Measurements from ENCODE around the gene PER2. TPM values are rescaled to one million over a fixed set of nuclear protein-coding genes. Genes with fewer than 3 reads are reported as not detected.

The PER2 gene
- total RNA-seq, 2 experiments from 2014 or later, result 8.4 to 18.6 TPM

DNA sequence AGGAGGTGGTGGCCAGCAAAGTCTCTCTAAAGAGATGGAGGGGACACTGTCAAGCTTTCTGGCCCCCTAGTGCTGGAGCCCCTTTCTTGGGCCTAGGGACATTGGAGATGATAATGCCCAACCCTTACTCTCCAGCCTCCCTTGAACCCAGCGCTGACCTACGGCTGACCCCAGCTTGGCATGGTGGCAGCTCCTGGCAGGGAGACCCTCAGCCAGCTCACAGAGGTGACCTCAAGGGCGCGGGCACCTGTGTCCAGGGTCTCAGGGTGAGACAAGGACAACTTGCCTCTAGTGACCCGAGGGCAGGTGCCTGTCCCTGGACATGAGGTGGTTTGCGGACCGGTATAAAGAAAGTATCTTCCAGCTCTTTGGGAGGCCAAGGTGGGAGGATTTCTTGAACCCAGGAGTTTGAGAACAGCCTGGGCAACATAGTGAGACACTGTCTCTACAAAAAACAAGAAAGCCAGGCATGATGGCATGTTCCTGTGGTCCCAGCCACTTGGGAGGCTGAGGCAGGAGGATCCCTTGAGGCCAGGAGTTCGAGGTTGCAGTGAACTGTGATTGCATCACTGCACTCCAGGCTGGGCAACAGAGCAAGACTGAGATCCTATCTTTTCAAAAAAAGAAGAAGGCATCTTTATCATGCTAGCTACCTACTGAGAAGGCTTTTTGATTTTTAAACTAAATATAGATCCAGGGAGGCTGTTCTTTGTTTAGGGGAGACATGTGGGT lies 3.3 kb upstream of the PER2 start:
- H3K27ac ChIP-seq (ENCODE audit: low read depth, low read length, poor library complexity, severe bottlenecking), result no peak overlapping the region
- CTCF ChIA-PET (ENCODE audit: unreplicated experiment), result no interaction called here

DNA sequence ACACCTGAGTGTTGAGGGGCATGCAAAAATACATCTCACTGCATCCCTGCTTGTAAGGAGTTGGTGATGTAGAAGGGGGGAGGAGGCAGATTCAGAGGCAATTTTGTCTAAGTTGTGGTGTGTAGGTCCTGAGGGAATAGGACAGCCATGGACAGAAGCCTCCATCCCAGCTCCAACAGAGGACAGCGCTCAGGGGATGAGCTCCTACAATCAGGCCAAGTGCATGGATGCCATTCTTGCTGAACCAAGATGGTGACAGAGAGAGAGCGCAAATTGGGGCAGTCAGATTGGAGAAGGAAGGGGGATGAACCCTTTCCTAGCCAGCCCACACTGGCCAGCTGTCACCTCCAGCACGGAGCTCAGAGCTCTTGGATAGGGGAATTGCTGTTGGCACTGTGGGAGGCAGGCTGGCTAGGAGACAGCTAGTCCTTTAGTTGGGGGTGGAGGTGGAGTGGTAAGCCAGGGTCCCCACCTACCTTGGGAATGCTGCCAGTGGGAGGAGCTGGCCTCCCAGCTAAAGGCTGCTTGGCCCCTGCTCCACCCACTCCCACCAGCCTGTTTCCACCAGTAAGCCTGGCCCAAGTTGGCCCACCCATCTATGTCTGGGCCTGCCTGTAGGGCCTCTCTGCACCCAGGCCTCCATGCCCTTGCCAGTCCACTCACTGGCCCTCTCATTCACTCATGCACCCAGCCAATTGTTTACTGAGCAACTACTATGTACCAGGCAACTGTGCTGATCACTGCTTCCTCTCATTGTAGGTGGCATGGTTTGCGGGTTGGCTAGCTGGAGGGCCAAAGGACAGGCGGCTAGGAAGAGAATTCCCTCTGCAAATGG lies 2.5 kb upstream of the PER2 start:
- Histone ChIP-seq H3K9me3 (ENCODE audit: low read length) (no peaks in the 10 kb centered on the region), H3K4me2 (ENCODE audit: low read length) (peak overlapping the region; percentile 97; the same call in 1 of the 2 replicates), H2AFZ (ENCODE audit: low read length) (no peak overlapping the region), H3K9me2 (ENCODE audit: insufficient read depth, low read length) (no peaks in the 10 kb centered on the region), H3K4me3 (ENCODE audit: low read depth, low read length, poor library complexity, severe bottlenecking) (no peak overlapping the region), H4K20me1 (ENCODE audit: insufficient read depth, low read length) (peaks cover 8% of the 10 kb centered on the region; the same call in 1 of the 2 replicates), H3K79me2 (ENCODE audit: insufficient read depth, low read depth, low read length) (peaks cover 20% of the 10 kb centered on the region; the same call in 1 of the 2 replicates), H3K27ac (ENCODE audit: low read depth, low read length, poor library complexity, severe bottlenecking) (no peak overlapping the region), H3K36me3 (ENCODE audit: insufficient read depth, low read length) (peaks cover 7% of the 10 kb centered on the region; the same call in 1 of the 2 replicates), H3K4me1 (ENCODE audit: insufficient read depth, low read length, poor library complexity, severe bottlenecking) (peaks cover 24% of the 10 kb centered on the region)
- intact Hi-C loops (cut with micrococcal nuclease; ENCODE audit: unreplicated experiment), result no loop called here
- TF ChIP-seq EZH2phosphoT487 (IDR thresholded peaks at IDR 0.05; ENCODE audit: borderline replicate concordance, low read depth, low read length), result no peak
- TF ChIP-seq, protein P1, sequence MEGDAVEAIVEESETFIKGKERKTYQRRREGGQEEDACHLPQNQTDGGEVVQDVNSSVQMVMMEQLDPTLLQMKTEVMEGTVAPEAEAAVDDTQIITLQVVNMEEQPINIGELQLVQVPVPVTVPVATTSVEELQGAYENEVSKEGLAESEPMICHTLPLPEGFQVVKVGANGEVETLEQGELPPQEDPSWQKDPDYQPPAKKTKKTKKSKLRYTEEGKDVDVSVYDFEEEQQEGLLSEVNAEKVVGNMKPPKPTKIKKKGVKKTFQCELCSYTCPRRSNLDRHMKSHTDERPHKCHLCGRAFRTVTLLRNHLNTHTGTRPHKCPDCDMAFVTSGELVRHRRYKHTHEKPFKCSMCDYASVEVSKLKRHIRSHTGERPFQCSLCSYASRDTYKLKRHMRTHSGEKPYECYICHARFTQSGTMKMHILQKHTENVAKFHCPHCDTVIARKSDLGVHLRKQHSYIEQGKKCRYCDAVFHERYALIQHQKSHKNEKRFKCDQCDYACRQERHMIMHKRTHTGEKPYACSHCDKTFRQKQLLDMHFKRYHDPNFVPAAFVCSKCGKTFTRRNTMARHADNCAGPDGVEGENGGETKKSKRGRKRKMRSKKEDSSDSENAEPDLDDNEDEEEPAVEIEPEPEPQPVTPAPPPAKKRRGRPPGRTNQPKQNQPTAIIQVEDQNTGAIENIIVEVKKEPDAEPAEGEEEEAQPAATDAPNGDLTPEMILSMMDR (conservative IDR thresholded peaks at IDR 0.05; ENCODE audit: low read length), result no peak
- DNase-seq (ENCODE audit: low spot score), result no peak
- no TSS peak for BruUV-seq (replicated peaks)
- ChIA-PET POLR2A (interaction anchor here (0.8 to 1.2 kb wide), 3 partner anchors 12 to 18 kb away, joined by 3 to 5 read pairs (median 3); no protein-coding TSS in a partner anchor), CTCF (ENCODE audit: unreplicated experiment) (no interaction called here)

More for the DNA sequence above, 3.3 kb upstream of the PER2 start:
- POLR2A ChIA-PET, result interaction anchor here (0.6 to 1.0 kb wide), 2 partner anchors 57 to 263 kb away, joined by 3 read pairs; no protein-coding TSS in a partner anchor
- Histone ChIP-seq H3K4me3 (ENCODE audit: low read depth, low read length, poor library complexity, severe bottlenecking) (no peak overlapping the region), H3K4me1 (ENCODE audit: insufficient read depth, low read length, poor library complexity, severe bottlenecking) (peaks cover 24% of the 10 kb centered on the region), H3K9me2 (ENCODE audit: insufficient read depth, low read length) (no peaks in the 10 kb centered on the region), H3K4me2 (ENCODE audit: low read length) (no peak overlapping the region), H3K79me2 (ENCODE audit: insufficient read depth, low read depth, low read length) (peaks cover 13% of the 10 kb centered on the region; the same call in 1 of the 2 replicates), H4K20me1 (ENCODE audit: insufficient read depth, low read length) (peaks cover 8% of the 10 kb centered on the region; the same call in 1 of the 2 replicates), H3K36me3 (ENCODE audit: insufficient read depth, low read length) (peaks cover under 1% of the 10 kb centered on the region; the same call in 1 of the 2 replicates), H2AFZ (ENCODE audit: low read length) (no peak overlapping the region), H3K9me3 (ENCODE audit: low read length) (no peaks in the 10 kb centered on the region)
- no TSS peak for BruUV-seq (replicated peaks)
- no peak for TF ChIP-seq EZH2phosphoT487 (IDR thresholded peaks at IDR 0.05; ENCODE audit: borderline replicate concordance, low read depth, low read length)
- TF ChIP-seq, protein P1 (conservative IDR thresholded peaks at IDR 0.05; ENCODE audit: low read length), result no peak
- intact Hi-C loops (cut with micrococcal nuclease; ENCODE audit: unreplicated experiment), result no loop called here
- DNase-seq (ENCODE audit: low spot score), result no peak
